Ecto neural progenitor cell (in vitro differentiated cells): ENCODE data around the gene CAMTA1.

Source experiments
- DNase-seq: peaks from one replicate; pipeline ENCODE4 v3.0.0-alpha.2; 2018; ENCODE audit warnings: low spot score

The CAMTA1 gene

GRCh38 chr1:7229696-7230631, 444.7 kb downstream of the CAMTA1 start:
- peak; percentile 30 for DNase-seq

- peak; percentile 27 for DNase-seq
Observed at GRCh38 chr1:7232441-7233236, 447.4 kb downstream of the CAMTA1 start.

- DNase-seq, result peak; percentile 22
Observed at GRCh38 chr1:7233237-7233540, 447.9 kb downstream of the CAMTA1 start.

GRCh38 chr1:7233646-7234470, 448.6 kb downstream of the CAMTA1 start:
- DNase-seq, result peak; percentile 43

- DNase-seq, result no peak
Observed at GRCh38 chr1:7234471-7234755, 449.2 kb downstream of the CAMTA1 start.

- DNase-seq, result peak; percentile 28
Observed at GRCh38 chr1:7235871-7236517, 450.7 kb downstream of the CAMTA1 start.

GRCh38 chr1:7236844-7237515, 451.7 kb downstream of the CAMTA1 start:
- DNase-seq, result peak; percentile 39

- DNase-seq, result peak; percentile 33
Observed at GRCh38 chr1:7247158-7247557, 461.9 kb downstream of the CAMTA1 start.

- DNase-seq, result peak; percentile 35
Observed at GRCh38 chr1:7247791-7248548, 462.7 kb downstream of the CAMTA1 start.

GRCh38 chr1:7248549-7249199, 463.4 kb downstream of the CAMTA1 start:
- peak; percentile 17 for DNase-seq

GRCh38 chr1:7249516-7249915, 464.3 kb downstream of the CAMTA1 start:
- DNase-seq, result no peak

- no peak for DNase-seq
Observed at GRCh38 chr1:7250176-7250575, 464.9 kb downstream of the CAMTA1 start.

- no peak for DNase-seq
Observed at GRCh38 chr1:7250597-7251453, 465.6 kb downstream of the CAMTA1 start.

GRCh38 chr1:7251454-7251800, 466.2 kb downstream of the CAMTA1 start:
- DNase-seq, result no peak

- no peak for DNase-seq
Observed at GRCh38 chr1:7252411-7253117, 467.3 kb downstream of the CAMTA1 start.

GRCh38 chr1:7253118-7253480, 467.8 kb downstream of the CAMTA1 start:
- DNase-seq, result no peak

GRCh38 chr1:7253988-7254587, 468.8 kb downstream of the CAMTA1 start:
- no peak for DNase-seq
